Effector memory CD4-positive, alpha-beta T cell (primary cell): ENCODE results near the gene ADAT2.

Experiments used
- DNase-seq, 3 donors: peaks; one replicate each; pipeline ENCODE4 v3.0.0-alpha.2; 2020
- H3K27ac ChIP-seq: 2 replicates; pipeline ENCODE4 v1.7.0; 2013; ENCODE audit warnings: mild to moderate bottlenecking, low read length, moderate library complexity; ENCODE audit not compliant: insufficient read depth, poor library complexity, severe bottlenecking
- H3K27me3 ChIP-seq: replicated peaks from 2 replicates; pipeline ENCODE4 v1.7.0; 2013; ENCODE audit warnings: mild to moderate bottlenecking, low read length; ENCODE audit not compliant: insufficient read depth, control insufficient read depth, poor library complexity, severe bottlenecking
- H3K36me3 ChIP-seq: 2 replicates; pipeline ENCODE4 v1.7.0; 2013; ENCODE audit warnings: mild to moderate bottlenecking, low read length, moderate library complexity; ENCODE audit not compliant: control insufficient read depth, insufficient read depth
- H3K4me1 ChIP-seq: 2 replicates; pipeline ENCODE4 v1.7.0; 2013; ENCODE audit warnings: low read length, mild to moderate bottlenecking; ENCODE audit not compliant: control insufficient read depth, insufficient read depth, poor library complexity, severe bottlenecking
- H3K4me3 ChIP-seq: 2 replicates; pipeline ENCODE4 v1.7.0; 2013; ENCODE audit warnings: low read length, low read depth, mild to moderate bottlenecking; ENCODE audit not compliant: insufficient read depth, poor library complexity, severe bottlenecking
- H3K9me3 ChIP-seq: 2 replicates; pipeline ENCODE4 v1.7.0; 2013; ENCODE audit warnings: mild to moderate bottlenecking, low read length, moderate library complexity; ENCODE audit not compliant: control insufficient read depth

Gene ADAT2

DNA sequence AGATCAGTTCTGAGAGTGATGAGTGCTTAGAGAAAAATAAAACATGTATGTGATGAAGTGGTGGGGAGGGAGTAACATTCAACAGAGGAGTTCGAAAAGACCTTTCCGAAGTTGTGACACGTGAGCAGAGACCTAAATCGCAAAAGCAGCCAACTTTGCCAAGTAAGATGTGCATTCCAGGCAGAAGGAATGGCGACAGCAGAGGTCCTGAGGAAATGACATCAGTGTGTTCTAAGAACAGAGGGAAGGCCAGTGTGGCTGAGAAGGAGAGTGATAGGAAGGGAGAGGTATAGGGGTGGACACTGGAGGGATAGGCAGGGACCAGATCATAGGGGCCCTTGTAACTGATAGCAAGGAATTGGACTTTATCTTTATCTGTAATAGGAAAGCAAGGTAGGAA lies 51.3 kb downstream of the ADAT2 start:
- H3K27me3 ChIP-seq: no peaks in the 10 kb centered on the region
- peaks cover 8% of the 10 kb centered on the region for H3K4me1 ChIP-seq
- DNase-seq: no peak
- H3K27ac ChIP-seq: no peak overlapping the region
- H3K4me3 ChIP-seq: no peak overlapping the region
- no peaks in the 10 kb centered on the region for H3K9me3 ChIP-seq
- no peaks in the 10 kb centered on the region for H3K36me3 ChIP-seq

- Histone ChIP-seq H3K9me3 (no peaks in the 10 kb centered on the region), H3K27ac (no peak overlapping the region), H3K4me1 (peaks cover 8% of the 10 kb centered on the region), H3K4me3 (no peak overlapping the region), H3K36me3 (no peaks in the 10 kb centered on the region), H3K27me3 (no peaks in the 10 kb centered on the region)
- peak; percentile 6 to 52 (median 24) for DNase-seq
Observed at GRCh38 chr6:143397227-143398222, 53.0 kb downstream of the ADAT2 start.

GRCh38 chr6:143396497-143397226 lies 53.8 kb downstream of the ADAT2 start:
- Histone ChIP-seq H3K36me3 (no peaks in the 10 kb centered on the region), H3K4me3 (no peak overlapping the region), H3K27ac (no peak overlapping the region), H3K9me3 (no peaks in the 10 kb centered on the region), H3K27me3 (no peaks in the 10 kb centered on the region), H3K4me1 (peaks cover 8% of the 10 kb centered on the region)
- DNase-seq: no peak

GRCh38 chr6:143395699-143396098 lies 54.8 kb downstream of the ADAT2 start:
- Histone ChIP-seq H3K4me1 (peaks cover 2% of the 10 kb centered on the region), H3K27ac (no peak overlapping the region), H3K4me3 (no peak overlapping the region), H3K36me3 (no peaks in the 10 kb centered on the region), H3K27me3 (no peaks in the 10 kb centered on the region), H3K9me3 (no peaks in the 10 kb centered on the region)
- DNase-seq: no peak

GRCh38 chr6:143394389-143394788 lies 56.1 kb downstream of the ADAT2 start:
- H3K36me3 ChIP-seq: no peaks in the 10 kb centered on the region
- no peak for DNase-seq
- H3K4me3 ChIP-seq: no peak overlapping the region
- H3K27me3 ChIP-seq: no peaks in the 10 kb centered on the region
- H3K27ac ChIP-seq: no peak overlapping the region
- H3K4me1 ChIP-seq: no peaks in the 10 kb centered on the region
- H3K9me3 ChIP-seq: no peaks in the 10 kb centered on the region

DNA sequence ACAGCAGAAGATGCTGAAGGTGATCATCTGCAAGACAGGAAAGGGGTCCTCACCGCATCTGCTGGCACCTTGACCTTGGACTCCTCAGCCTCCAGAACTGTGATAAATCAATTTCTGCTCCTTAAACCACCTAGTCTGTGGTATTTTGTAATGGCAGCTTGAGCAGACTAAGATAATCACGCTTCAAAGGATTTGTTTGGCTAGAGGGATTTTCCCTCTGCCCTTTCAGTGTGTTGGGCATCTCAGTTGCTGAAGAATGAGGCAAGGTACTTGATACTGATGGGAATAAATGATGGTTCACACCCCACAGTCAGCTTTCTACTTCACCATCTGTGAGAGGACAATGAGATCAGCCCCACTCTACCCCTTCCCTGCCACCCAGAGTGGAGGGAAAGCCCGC lies 60.2 kb downstream of the ADAT2 start:
- H3K27ac ChIP-seq: no peak overlapping the region
- no peak for DNase-seq
- H3K36me3 ChIP-seq: no peaks in the 10 kb centered on the region
- H3K4me1 ChIP-seq: no peaks in the 10 kb centered on the region
- H3K9me3 ChIP-seq: no peaks in the 10 kb centered on the region
- H3K4me3 ChIP-seq: no peak overlapping the region
- H3K27me3 ChIP-seq: no peaks in the 10 kb centered on the region

GRCh38 chr6:143385636-143386035 lies 64.9 kb downstream of the ADAT2 start:
- Histone ChIP-seq H3K4me3 (no peak overlapping the region), H3K27ac (no peak overlapping the region), H3K9me3 (no peaks in the 10 kb centered on the region), H3K27me3 (no peaks in the 10 kb centered on the region), H3K4me1 (no peaks in the 10 kb centered on the region), H3K36me3 (no peaks in the 10 kb centered on the region)
- no peak for DNase-seq

- Histone ChIP-seq H3K27ac (no peak overlapping the region), H3K4me1 (no peaks in the 10 kb centered on the region), H3K4me3 (no peak overlapping the region), H3K36me3 (no peaks in the 10 kb centered on the region), H3K27me3 (no peaks in the 10 kb centered on the region), H3K9me3 (no peaks in the 10 kb centered on the region)
- DNase-seq: no peak
Observed at GRCh38 chr6:143376861-143377260, 73.6 kb downstream of the ADAT2 start.

DNA sequence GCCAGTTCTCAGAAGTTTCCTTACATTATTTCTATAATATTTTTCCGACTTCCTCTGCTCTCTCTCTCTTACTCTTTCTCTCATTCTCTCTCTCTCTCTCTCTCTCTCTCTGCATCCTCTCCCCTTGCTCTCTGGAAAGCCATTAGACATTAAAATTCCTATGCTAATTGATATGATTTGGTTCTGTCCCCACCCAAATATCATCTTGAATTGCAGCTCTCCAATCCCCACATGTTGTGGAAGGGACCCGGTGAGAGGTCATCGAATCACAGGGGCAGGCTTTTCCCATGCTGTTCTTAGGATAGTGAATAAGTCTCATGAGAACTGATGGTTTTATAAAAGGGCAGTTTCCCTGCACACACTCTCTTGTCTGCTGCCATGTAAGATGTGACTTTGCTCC lies 74.1 kb downstream of the ADAT2 start:
- Histone ChIP-seq H3K4me3 (no peak overlapping the region), H3K27me3 (no peaks in the 10 kb centered on the region), H3K36me3 (no peaks in the 10 kb centered on the region), H3K9me3 (no peaks in the 10 kb centered on the region), H3K27ac (no peak overlapping the region), H3K4me1 (no peaks in the 10 kb centered on the region)
- DNase-seq: no peak

GRCh38 chr6:143375022-143375585 lies 75.4 kb downstream of the ADAT2 start:
- Histone ChIP-seq H3K36me3 (no peaks in the 10 kb centered on the region), H3K4me3 (no peak overlapping the region), H3K27me3 (no peaks in the 10 kb centered on the region), H3K27ac (no peak overlapping the region), H3K9me3 (no peaks in the 10 kb centered on the region), H3K4me1 (no peaks in the 10 kb centered on the region)
- no peak for DNase-seq
